HepG2 (cell line): ENCODE measurements around the gene TUBB4B. TPM values are rescaled to one million over a fixed set of nuclear protein-coding genes. Genes with fewer than 3 reads are reported as not detected.

Experiments
- AGO1 ChIP-seq: fragments of 200-400 bp; formaldehyde crosslinking; IDR thresholded peaks from 2 replicates; pipeline ENCODE4 v1.6.1; 2017; ENCODE audit warnings: mild to moderate bottlenecking, low read depth, low read length, moderate library complexity; ENCODE audit not compliant: poor library complexity, severe bottlenecking
- BRCA1 ChIP-seq: sonication (generic); formaldehyde crosslinking; IDR thresholded peaks from 2 replicates; pipeline ENCODE4 v1.4.0; 2020; ENCODE audit warnings: missing genetic modification reagents
- GLI4 ChIP-seq: sonication (generic); formaldehyde crosslinking; IDR thresholded peaks from 2 replicates; pipeline ENCODE4 v1.5.1; 2020; ENCODE audit warnings: missing genetic modification reagents, mild to moderate bottlenecking, moderate library complexity, borderline replicate concordance
- HDAC2 ChIP-seq: sonication (generic); formaldehyde crosslinking; IDR thresholded peaks from 2 replicates; pipeline ENCODE4 v1.4.0; 2020; ENCODE audit warnings: missing genetic modification reagents
- MBD4 ChIP-seq: IDR thresholded peaks from 2 replicates; pipeline ENCODE4 v1.6.1; 2012; ENCODE audit warnings: low read length, inconsistent platforms, borderline replicate concordance
- NCOA2 ChIP-seq: sonication (generic); formaldehyde crosslinking; IDR thresholded peaks from 2 replicates; pipeline ENCODE4 v1.8.0; 2022; ENCODE audit warnings: inconsistent platforms
- NFRKB ChIP-seq: fragments of 450-650 bp; IDR thresholded peaks from 2 replicates; pipeline ENCODE4 v1.6.1; 2017
- TAF15 ChIP-seq: fragments of 200-400 bp; formaldehyde crosslinking; IDR thresholded peaks from one replicate; pipeline ENCODE4 v1.6.1; 2018; ENCODE audit warnings: mild to moderate bottlenecking, low read depth, low read length; ENCODE audit not compliant: poor library complexity, severe bottlenecking
- TBL1XR1 ChIP-seq: fragments of 150-350 bp; IDR thresholded peaks from 2 replicates; pipeline ENCODE4 v1.6.1; 2014; ENCODE audit warnings: borderline replicate concordance, low read length; ENCODE audit not compliant: partially characterized antibody
- TIGD3 ChIP-seq: sonication (generic); formaldehyde crosslinking; IDR thresholded peaks from 2 replicates; pipeline ENCODE4 v1.5.1; 2020; ENCODE audit warnings: mild to moderate bottlenecking, missing genetic modification reagents, borderline replicate concordance
- ZMYM4 ChIP-seq: sonication (generic); formaldehyde crosslinking; IDR thresholded peaks from 2 replicates; pipeline ENCODE4 v1.8.1; 2023; ENCODE audit warnings: mild to moderate bottlenecking, missing genetic modification reagents
- ZNF296 ChIP-seq: sonication (generic); formaldehyde crosslinking; conservative IDR thresholded peaks from 2 replicates; pipeline ENCODE4 v1.5.0; 2020; ENCODE audit warnings: mild to moderate bottlenecking, missing genetic modification reagents
- ZNF558 ChIP-seq: sonication (generic); formaldehyde crosslinking; IDR thresholded peaks from 2 replicates; pipeline ENCODE4 v1.9.0; 2022; ENCODE audit warnings: mild to moderate bottlenecking, missing genetic modification reagents, borderline replicate concordance
- ZNF619 ChIP-seq: sonication (generic); formaldehyde crosslinking; IDR thresholded peaks from 2 replicates; pipeline ENCODE4 v1.4.0; 2020; ENCODE audit warnings: mild to moderate bottlenecking, missing genetic modification reagents
- ZNF670 ChIP-seq: sonication (generic); formaldehyde crosslinking; IDR thresholded peaks from 2 replicates; pipeline ENCODE4 v1.8.0; 2022; ENCODE audit warnings: mild to moderate bottlenecking, missing genetic modification reagents, borderline replicate concordance
- ZNF781 ChIP-seq: sonication (generic); formaldehyde crosslinking; IDR thresholded peaks from 2 replicates; pipeline ENCODE4 v1.5.1; 2020; ENCODE audit warnings: borderline replicate concordance, mild to moderate bottlenecking, missing genetic modification reagents; ENCODE audit errors: not compliant biosample characterization
- polyA plus RNA-seq, 8 experiments: library from polyadenylated mRNA; depleted of rRNA in 3 of 8; stranded (reverse) in 7 of 8; unstranded in 1 of 8; fragments of >200 nt; fragmentation: Illumina TruSeq in 4 of 8; extraction: Trizol in 4 of 8; gene quantifications; 2 replicates each; pipeline versions ENCODE4 v1.2.1 to v1.2.3, GENCODE V29; 2011 to 2016; ENCODE audit warnings: low read depth in 4 of 8, missing spikeins in 1 of 8, mixed read lengths in 1 of 8; ENCODE audit not compliant: insufficient read depth in 1 of 8
- total RNA-seq, 5 experiments: library from RNA; depleted of rRNA; stranded (reverse); fragments of >200 nt; fragmentation: Illumina TruSeq; extraction: Trizol; gene quantifications; 2 replicates each; pipeline ENCODE4 v1.2.3, GENCODE V29; 2016; ENCODE audit warnings: low read depth in 1 of 5
- TF ChIP-seq, protein P1 (sequence below): sonication (generic); formaldehyde crosslinking; conservative IDR thresholded peaks from 2 replicates; pipeline ENCODE4 v1.4.0; 2020; ENCODE audit warnings: mild to moderate bottlenecking, missing genetic modification reagents, moderate library complexity
- TF ChIP-seq, protein P2 (sequence below): sonication (generic); formaldehyde crosslinking; IDR thresholded peaks from 2 replicates; pipeline ENCODE4 v1.4.0; 2020; ENCODE audit warnings: mild to moderate bottlenecking, missing genetic modification reagents, borderline replicate concordance
- TF ChIP-seq, protein P3 (sequence below): sonication (generic); formaldehyde crosslinking; IDR thresholded peaks from 2 replicates; pipeline ENCODE4 v1.5.0; 2020; ENCODE audit warnings: missing genetic modification reagents, mild to moderate bottlenecking, borderline replicate concordance
- TF ChIP-seq, protein P4 (sequence below): sonication (generic); formaldehyde crosslinking; IDR thresholded peaks from 2 replicates; pipeline ENCODE4 v1.4.0; 2020; ENCODE audit warnings: missing genetic modification reagents

Gene TUBB4B
- total and polyA plus RNA-seq, 2 of the 13 experiments (the other 11 are each of a cell fraction or from before 2014, with no cell fraction given) = 182 to 412 TPM

DNA sequence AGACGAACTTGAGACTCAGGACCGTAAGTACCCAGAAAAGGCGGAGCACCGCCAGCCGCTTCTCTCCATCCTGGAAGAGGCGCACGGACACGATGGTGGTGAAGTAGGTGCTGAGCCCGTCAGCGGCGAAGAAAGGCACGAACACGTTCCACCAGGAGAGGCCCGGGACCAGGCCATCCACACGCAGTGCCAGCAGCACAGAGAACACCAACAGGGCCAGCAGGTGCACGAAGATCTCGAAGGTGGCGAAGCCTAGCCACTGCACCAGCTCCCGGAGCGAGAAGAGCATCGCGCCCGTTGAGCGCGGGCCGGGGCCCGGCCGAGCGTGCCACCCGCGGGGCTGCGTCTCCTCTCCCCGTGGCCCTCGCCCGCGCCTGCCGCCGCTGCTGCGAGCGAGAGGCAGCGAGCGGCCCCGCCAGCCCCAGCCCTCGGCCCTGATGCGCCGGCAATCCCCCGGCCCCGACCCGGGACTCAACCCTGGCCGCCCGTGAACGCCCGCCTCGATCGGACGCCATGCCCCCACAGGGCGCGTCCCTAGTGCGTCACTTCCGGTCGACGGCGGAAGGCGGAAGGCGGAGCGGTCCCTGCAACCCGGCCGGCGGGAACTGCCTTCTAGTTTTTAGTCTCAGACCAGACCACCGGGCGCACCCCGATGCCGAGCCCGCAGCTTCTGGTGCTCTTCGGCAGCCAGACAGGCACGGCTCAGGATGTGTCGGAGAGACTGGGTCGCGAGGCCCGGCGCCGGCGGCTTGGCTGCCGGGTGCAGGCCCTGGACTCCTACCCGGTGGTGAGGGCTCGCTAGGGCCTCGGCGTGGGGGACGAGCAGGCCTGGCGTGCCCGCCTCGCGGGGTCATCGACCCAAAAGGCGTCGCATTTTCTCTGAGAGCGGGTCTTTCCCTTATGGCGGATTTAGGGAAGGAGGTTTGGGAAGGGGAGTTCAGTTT is 35.7 kb upstream of the TUBB4B start, which contains the start of the genes NDOR1 and TMEM203 (continued):
- TF ChIP-seq ZNF670 (CRISPR knock-in tag) (peak; percentile 32; the same call in 1 of the 2 replicates), TBL1XR1 (no peak), ZNF558 (CRISPR knock-in tag) (no peak), MBD4 (no peak), NCOA2 (CRISPR knock-in tag) (peak; percentile 42; the same call in 1 of the 2 replicates), ZNF781 (CRISPR knock-in tag) (peak; percentile 63), GLI4 (CRISPR knock-in tag) (no peak), AGO1 (no peak), TAF15 (no peak), BRCA1 (CRISPR knock-in tag) (no peak), NFRKB (no peak), ZNF296 (CRISPR knock-in tag) (no peak), ZMYM4 (CRISPR knock-in tag) (0 out of 2 replicates have a peak, but pooled peaks have one; percentile 17), TIGD3 (CRISPR knock-in tag) (no peak; the same call in 1 of the 2 replicates), HDAC2 (CRISPR knock-in tag) (peak; percentile 95), ZNF619 (CRISPR knock-in tag) (no peak)
- TF ChIP-seq, protein P1, sequence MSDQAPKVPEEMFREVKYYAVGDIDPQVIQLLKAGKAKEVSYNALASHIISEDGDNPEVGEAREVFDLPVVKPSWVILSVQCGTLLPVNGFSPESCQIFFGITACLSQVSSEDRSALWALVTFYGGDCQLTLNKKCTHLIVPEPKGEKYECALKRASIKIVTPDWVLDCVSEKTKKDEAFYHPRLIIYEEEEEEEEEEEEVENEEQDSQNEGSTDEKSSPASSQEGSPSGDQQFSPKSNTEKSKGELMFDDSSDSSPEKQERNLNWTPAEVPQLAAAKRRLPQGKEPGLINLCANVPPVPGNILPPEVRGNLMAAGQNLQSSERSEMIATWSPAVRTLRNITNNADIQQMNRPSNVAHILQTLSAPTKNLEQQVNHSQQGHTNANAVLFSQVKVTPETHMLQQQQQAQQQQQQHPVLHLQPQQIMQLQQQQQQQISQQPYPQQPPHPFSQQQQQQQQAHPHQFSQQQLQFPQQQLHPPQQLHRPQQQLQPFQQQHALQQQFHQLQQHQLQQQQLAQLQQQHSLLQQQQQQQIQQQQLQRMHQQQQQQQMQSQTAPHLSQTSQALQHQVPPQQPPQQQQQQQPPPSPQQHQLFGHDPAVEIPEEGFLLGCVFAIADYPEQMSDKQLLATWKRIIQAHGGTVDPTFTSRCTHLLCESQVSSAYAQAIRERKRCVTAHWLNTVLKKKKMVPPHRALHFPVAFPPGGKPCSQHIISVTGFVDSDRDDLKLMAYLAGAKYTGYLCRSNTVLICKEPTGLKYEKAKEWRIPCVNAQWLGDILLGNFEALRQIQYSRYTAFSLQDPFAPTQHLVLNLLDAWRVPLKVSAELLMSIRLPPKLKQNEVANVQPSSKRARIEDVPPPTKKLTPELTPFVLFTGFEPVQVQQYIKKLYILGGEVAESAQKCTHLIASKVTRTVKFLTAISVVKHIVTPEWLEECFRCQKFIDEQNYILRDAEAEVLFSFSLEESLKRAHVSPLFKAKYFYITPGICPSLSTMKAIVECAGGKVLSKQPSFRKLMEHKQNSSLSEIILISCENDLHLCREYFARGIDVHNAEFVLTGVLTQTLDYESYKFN (CRISPR knock-in tag) = 0 out of 2 replicates have a peak, but pooled peaks have one; percentile 7
- TF ChIP-seq, protein P2, sequence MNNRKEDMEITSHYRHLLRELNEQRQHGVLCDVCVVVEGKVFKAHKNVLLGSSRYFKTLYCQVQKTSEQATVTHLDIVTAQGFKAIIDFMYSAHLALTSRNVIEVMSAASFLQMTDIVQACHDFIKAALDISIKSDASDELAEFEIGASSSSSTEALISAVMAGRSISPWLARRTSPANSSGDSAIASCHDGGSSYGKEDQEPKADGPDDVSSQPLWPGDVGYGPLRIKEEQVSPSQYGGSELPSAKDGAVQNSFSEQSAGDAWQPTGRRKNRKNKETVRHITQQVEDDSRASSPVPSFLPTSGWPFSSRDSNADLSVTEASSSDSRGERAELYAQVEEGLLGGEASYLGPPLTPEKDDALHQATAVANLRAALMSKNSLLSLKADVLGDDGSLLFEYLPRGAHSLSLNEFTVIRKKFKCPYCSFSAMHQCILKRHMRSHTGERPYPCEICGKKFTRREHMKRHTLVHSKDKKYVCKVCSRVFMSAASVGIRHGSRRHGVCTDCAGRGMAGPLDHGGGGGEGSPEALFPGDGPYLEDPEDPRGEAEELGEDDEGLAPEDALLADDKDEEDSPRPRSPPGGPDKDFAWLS (CRISPR knock-in tag) = no peak
- TF ChIP-seq, protein P3, sequence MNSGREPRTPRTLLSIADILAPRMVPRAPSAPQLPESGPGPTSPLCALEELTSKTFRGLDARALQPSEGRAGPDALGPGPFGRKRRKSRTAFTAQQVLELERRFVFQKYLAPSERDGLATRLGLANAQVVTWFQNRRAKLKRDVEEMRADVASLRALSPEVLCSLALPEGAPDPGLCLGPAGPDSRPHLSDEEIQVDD = no peak
- TF ChIP-seq, protein P4, sequence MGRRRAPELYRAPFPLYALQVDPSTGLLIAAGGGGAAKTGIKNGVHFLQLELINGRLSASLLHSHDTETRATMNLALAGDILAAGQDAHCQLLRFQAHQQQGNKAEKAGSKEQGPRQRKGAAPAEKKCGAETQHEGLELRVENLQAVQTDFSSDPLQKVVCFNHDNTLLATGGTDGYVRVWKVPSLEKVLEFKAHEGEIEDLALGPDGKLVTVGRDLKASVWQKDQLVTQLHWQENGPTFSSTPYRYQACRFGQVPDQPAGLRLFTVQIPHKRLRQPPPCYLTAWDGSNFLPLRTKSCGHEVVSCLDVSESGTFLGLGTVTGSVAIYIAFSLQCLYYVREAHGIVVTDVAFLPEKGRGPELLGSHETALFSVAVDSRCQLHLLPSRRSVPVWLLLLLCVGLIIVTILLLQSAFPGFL (CRISPR knock-in tag) = no peak
